Hindlimb muscle (tissue), 1 donor: ENCODE results near the gene RBM6. TPM values are rescaled to one million over a fixed set of nuclear protein-coding genes. Genes with fewer than 3 reads are reported as not detected.

Experiments
- DNase-seq: peaks from one replicate; pipeline ENCODE4 v3.0.0-alpha.2; 2013
- polyA plus RNA-seq: library from polyadenylated mRNA; unstranded; fragments of 120-200 nt; gene quantifications from one replicate; pipeline ENCODE4 v1.2.1, GENCODE V29; 2013; ENCODE audit not compliant: insufficient read length

Gene RBM6
- polyA plus RNA-seq, 1 donor: 74.8 TPM

GRCh38 chr3:50100386-50100785 lies 160.4 kb downstream of the RBM6 start:
- no peak for DNase-seq

- no peak for DNase-seq
Observed at GRCh38 chr3:50100956-50101845, 161.3 kb downstream of the RBM6 start.

- DNase-seq: no peak
Observed at GRCh38 chr3:50102558-50102957, 162.6 kb downstream of the RBM6 start.

- DNase-seq: no peak
Observed at GRCh38 chr3:50111757-50112156, 171.8 kb downstream of the RBM6 start.

GRCh38 chr3:50112462-50112861 lies 172.5 kb downstream of the RBM6 start:
- DNase-seq: no peak

- DNase-seq: no peak
Observed at GRCh38 chr3:50117120-50117519, 177.2 kb downstream of the RBM6 start.

GRCh38 chr3:50118237-50118636 lies 178.3 kb downstream of the RBM6 start:
- DNase-seq: no peak

- no peak for DNase-seq
Observed at GRCh38 chr3:50119786-50120185, 179.8 kb downstream of the RBM6 start.

- DNase-seq: no peak
Observed at GRCh38 chr3:50120364-50121071, 180.6 kb downstream of the RBM6 start.

- DNase-seq: peak; percentile 85
Observed at GRCh38 chr3:50121072-50122032, 181.4 kb downstream of the RBM6 start.

- no peak for DNase-seq
Observed at GRCh38 chr3:50122071-50122470, 182.1 kb downstream of the RBM6 start.

- no peak for DNase-seq
Observed at GRCh38 chr3:50122661-50123391, 182.9 kb downstream of the RBM6 start.

- DNase-seq: no peak
Observed at GRCh38 chr3:50123394-50124051, 183.6 kb downstream of the RBM6 start.

GRCh38 chr3:50124052-50124799 lies 184.3 kb downstream of the RBM6 start:
- no peak for DNase-seq

- peak; percentile 58 for DNase-seq
Observed at GRCh38 chr3:50124800-50125178, 184.8 kb downstream of the RBM6 start.

- no peak for DNase-seq
Observed at GRCh38 chr3:50125541-50126286, 185.8 kb downstream of the RBM6 start.

- no peak for DNase-seq
Observed at GRCh38 chr3:50126287-50127211, 186.6 kb downstream of the RBM6 start.
